DMS79 (cell line): ENCODE results near the gene DMD.
"Not testable (repeated sequence)": the region's sequence is repeated elsewhere in the genome, so short reads cannot be mapped to it uniquely, and the experiment has no call there.

Source experiments
- DNase-seq: peaks from one replicate; lab custom pipeline; 2025; lab: John Stamatoyannopoulos, UW

Gene DMD

DNA sequence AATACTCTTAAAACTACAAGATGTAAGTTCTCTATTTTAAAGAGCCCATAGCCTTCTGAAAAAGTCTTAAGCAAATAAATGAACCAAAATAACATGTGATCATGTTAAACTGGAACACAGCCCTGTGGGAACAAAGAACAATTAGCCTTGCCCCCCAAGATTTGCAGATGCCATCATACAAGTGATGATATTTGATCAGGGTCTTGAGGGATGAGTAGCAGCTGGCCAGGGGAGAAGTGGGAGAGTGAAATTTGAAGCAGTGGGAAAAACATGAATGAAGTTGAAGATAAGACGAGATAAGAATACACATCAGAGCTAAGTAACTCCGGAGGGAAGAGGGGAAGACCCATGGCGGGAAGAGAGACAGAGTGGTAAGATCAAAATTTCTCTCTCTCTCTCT is 1689.4 kb downstream of the DMD start:
- no peak for DNase-seq

DNA sequence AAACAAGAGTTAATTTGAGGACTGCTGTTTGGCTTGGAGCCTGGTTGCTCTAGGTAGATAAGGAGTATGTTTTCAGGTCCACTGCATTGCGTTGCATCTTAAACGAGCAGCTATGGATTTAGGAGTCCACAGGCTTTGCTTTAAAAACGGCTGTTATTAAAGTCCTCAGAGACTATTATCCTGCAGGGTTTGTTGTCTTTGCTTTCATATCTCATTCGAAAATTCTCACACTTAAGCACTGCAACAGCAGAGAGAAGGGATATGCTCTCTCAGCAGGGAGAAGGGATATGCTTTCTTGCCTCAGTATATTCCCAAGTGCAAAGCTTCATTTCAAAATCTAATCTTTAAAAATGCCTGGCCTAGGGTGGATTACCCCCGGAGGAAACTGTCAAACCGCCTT is 1694.8 kb downstream of the DMD start:
- DNase-seq = no peak

DNA sequence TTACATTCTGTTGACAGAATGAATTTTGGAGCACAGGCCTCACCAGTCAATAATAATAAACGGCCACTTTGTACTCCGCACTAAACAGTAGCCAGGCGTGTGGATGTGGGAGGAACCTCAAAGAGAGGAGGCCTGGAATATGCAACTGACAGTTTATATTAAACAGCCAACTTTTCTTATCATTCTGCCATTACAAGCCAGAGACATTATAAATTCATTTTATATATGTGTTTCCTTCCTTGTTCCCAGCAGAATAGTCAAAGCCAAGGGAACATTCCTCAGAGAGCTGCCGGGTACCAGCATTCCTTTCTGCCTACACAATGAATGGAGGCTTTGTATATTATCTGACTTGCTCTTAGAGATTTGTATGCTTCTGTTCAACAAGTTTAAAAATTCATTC is 1703.0 kb downstream of the DMD start:
- DNase-seq = no peak

DNA sequence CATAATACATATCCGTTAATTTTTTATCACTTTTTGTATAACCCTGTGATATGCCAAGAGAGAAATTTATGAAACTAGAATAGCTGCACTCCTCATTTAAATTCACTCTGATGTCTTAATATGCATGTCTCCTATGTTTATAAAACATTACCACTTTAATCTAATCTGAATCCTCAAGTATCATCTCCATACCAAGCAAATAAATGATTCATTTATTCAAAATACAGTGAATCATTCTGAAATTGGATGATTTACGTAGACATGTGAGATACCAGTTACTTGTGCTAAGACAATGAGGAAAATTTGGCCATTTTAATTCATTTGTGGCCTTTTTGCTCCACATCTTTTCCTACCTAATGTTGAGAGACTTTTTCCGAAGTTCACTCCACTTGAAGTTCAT is 1704.4 kb downstream of the DMD start:
- no peak for DNase-seq

DNA sequence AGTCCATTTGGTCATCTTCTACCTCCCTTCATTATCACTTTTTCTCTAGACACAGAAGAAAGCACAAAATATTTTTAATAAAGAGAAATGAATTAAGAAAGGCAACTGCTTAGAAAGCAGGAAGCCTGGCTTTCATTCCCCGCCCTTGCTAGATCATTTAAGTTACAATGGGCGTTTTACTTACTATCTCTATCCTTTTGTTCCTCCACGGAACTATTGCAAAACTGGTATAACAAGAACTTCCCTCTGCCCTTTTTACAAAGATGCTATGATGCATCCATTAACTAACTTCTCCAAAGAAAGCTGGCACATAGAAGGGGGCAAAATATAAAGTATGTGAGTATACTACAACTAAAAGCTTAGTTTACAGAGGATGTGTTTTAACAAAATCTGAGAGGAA is 1705.0 kb downstream of the DMD start:
- DNase-seq = no peak

DNA sequence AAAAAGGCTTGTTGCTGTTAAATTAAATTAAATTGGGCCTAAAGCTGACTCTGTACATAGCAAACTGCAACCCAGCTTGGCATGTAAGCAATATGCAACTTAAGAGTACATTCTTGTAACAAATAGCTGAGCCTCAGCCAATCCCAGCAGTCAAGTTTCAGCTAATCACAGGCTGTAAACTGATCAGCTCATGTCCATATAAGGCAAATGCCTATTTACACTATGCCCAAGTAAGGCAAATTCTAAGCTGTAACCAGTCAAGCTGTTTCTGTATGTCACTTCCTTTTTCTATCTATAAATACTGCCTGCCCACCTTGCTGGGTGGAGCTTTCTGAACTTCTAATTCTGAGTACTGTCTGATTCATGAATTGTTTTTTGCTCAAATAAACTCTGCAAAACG is 1710.4 kb downstream of the DMD start:
- DNase-seq = no peak

DNA sequence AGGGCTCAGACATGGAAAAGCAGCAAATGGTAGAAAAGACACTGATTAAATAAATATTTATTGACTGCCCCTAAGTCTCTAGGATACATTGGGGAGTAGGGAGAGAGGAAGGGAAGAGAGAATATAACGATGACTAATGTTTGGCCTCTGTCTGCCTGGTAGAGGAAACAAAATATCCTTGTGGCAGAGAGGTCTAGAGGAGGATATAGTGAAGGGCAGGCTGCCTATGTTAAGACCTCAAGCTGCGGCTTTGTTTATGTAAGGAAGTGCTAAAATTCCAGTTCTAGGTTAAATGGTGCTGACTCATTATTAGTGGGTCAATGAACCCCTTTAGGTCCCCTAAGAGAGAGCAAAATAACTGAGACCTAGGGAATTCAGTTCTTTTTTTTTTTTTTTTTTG is 1712.2 kb downstream of the DMD start:
- DNase-seq = no peak

DNA sequence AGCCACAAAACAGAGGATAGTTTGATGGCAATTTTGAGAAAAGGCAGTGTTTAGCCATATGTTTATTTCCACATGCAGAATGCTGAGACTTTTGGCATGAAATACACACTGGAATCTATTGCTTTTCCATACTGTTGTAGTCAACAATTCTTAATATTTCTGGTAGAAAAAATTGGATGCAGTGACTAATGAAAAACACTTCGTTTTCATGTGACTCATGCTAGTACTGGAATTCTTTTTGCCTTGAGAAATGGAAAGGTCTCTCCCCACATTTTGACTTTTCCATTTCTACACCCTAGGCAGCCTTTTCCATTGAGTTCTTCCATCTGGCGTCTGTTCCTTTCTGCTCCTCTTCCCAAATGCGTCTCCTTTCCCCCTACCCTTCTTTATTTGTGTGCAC is 1714.3 kb downstream of the DMD start:
- no peak for DNase-seq

DNA sequence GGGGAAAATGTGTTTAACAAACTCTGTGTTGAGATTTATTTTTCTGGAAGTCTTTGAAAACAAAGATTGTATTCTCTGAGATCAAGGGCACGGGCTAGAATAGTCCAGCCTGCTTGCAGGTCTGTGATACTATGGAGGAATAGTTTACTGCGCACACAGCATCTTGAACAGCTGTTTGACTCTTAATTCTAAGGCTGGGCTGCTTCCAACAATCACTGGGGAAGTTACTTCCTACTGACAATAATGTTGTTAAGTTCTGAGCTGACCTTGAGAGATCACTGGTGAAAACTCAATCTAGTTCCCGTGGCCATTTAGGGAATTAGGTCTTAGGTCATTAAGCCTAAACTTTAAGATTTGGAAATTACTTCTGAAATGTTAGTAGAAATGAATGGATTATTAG is 1723.4 kb downstream of the DMD start:
- no peak for DNase-seq

DNA sequence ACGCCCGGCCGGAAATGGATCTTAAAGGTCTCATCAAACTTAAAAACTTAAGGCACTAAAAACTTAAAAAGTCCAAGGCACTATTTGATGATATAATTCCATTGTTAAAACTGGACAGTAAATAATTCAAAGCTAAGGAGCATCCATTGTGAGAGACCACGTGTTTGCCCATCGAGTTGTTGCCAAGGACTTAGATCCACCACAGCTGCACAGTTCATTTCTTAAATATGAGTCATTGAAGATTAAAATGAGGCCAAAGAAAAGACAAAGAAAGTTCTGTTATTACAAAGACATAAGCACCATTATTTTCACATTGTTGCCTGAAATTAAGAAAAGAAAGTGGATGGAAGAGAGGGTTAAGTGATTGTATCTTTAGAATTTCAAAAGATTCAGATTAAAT is 1728.0 kb downstream of the DMD start:
- DNase-seq = no peak

DNA sequence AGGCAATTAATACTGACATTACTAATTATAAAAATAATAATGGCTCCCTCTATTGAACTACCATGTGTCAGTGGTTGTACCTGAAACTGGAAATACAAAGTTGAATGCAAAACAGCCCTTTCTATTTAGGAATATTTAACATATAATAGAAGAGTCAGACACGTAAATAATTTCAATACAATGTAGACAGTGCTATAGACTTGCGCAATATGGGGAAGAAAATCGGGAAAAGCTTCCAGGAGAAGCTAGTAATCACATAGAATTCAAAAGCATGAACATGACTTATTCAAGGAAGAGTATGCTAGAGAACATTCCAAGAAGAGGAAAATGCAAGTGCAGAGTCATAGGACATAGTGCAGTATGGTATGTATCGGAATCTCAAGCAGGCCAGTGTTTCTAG is 1730.7 kb downstream of the DMD start:
- DNase-seq = no peak

DNA sequence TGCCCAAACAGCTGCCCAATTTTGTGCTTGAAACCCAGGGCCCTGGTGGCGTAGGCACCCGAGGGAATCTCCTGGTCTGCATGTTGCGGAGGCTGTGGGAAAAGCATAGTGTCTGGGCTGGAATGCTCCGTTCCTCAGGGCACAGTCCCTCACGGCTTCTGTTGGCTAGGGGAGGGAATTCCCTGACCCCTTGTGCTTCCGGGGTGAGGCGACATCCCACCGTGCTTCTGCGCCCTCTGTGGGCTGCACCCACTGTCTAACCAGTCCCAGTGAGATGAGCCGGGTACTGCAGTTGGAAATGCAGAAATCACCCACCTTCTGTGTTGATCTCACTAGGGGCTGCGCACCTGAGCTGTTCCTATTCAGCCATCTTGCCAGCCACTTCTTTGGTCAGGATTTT is 1740.1 kb downstream of the DMD start:
- no peak for DNase-seq

DNA sequence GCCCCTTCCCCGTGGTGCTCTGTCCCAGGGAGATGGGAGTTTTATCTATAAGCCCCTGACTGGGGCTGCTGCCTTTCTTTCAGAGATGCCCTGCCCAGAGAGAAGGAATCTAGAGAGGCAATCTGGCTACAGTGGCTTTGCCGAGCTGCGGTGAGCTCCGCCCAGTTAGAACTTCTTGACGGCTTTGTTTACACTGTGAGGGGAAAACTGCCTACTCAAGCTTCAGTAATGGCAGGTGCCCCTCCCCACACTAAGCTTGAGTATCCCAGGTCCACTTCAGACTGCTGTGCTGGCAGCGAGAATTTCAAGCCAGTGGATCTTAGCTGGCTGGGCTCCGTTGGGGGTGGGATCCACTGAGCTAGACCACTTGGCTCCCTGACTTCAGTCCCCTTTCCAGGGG is 1740.6 kb downstream of the DMD start:
- DNase-seq = not testable (repeated sequence)

DNA sequence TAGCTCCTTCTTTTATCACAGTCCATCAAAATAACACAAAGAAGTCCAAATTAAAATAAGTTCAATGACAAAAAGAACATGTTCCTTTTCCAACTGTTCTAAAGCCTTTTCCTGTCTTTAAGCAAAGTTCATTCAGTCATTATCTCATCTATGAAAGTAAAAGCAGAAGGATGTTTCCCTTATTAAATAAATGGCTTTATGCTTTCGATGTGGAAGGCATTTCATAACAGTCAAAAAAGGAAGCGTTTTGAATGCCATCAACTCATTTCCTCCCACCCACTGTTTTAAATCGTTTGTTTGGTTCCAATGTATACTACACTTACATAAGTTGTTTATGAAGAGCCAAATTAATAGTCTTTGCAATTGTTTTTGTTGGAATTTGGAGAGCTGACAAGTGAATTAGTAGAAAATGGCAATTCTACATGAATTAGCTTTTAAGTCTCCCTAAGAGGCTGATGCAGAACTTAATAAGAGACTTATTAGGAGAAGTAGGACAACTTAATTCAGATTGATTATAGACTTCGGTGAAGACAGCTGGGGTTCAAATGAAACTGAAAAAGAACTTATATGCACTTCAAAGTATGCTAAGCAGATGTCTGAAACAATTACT is 1746.9 kb downstream of the DMD start:
- DNase-seq = no peak

DNA sequence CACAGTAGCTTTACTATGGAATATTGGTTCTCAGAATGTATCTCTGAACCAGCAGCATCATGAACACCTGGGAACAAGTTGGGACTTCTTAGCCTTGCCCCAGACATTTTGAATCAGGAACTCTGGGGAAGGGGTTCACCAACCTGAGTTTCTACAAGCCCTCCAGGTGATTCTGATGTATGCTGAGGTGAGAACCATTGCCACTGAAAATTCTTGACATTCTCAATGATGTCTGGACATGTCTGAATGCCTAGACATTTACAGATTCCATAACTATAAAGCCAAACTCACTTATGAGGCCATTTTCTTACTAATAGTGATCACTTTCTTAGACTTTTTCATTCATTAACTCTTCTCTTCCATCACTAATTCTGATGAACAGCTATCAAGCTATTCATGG is 1750.1 kb downstream of the DMD start:
- DNase-seq = no peak

DNA sequence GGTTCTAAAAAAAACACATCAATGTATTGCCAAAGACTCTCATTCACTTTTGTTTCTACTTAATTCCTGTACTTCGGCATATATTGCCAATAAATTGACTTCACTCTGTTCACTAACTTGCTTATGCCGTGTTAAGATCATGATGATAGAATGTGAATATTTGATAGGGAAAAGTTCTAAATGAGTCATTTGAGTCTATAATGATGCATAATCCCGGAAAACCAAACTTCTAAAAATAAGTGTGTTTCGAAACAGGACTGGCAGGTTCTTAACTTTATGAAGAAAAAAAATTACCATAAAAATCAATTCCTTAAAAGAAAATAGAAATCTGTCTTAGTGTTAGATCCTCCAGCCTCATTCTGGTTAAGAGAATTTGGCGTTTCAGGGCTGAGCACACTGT is 1752.0 kb downstream of the DMD start:
- DNase-seq = no peak

DNA sequence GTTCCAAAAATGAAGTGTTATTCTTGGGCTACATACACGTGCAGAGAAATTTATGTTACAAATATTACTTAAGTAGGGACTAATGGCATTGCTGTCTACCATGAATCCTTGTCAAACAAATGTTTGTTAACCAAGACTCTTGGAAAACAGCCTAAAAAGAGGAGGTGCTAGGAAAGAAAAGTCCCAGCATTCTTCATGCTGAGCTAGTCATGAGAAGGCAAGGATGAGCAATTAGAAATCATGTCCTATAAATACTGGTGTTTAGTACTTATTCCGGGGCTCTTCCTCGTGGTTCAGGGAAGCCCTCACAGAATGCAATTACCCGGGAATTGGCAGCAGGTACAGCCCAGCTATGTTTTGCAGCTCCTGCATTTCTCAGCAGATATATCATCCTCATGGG is 1761.4 kb downstream of the DMD start:
- no peak for DNase-seq

DNA sequence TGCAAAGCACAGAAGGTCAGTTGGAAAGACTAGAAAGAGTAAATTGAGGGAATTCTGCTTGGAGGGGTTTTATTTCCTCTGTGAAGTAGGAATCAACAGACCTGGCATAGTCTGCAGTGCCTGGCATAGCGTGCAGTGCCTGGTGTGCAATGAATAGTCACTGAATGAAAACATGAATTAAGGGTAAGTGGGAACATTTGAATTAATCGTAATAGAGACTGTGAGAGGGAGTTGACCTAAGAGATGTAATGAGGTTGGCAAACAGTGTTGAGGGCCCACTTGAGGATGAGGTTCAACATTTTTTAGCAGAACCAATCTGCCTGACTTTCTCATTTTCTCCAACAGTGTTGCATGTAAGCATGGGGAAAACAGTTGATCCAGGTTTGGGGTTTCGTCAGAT is 1762.3 kb downstream of the DMD start:
- DNase-seq = no peak

DNA sequence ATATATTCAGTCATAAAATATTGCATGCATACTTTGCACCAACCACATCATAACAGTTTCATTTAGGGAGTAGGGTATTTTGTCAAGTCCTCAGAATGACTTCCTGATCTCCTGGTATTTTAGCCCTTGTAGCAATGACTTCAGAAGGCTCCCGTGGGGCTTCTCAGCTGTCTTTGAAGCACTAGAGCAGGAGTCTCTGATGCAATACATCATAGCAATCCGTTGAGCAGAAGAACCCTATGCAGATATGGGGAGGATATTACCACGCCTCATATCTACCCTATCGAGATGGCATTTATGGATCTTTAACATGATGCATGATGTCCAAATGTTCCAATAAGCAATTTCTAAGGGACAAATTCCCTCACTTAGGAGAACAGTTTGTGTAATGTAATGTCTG is 1765.8 kb downstream of the DMD start:
- no peak for DNase-seq

DNA sequence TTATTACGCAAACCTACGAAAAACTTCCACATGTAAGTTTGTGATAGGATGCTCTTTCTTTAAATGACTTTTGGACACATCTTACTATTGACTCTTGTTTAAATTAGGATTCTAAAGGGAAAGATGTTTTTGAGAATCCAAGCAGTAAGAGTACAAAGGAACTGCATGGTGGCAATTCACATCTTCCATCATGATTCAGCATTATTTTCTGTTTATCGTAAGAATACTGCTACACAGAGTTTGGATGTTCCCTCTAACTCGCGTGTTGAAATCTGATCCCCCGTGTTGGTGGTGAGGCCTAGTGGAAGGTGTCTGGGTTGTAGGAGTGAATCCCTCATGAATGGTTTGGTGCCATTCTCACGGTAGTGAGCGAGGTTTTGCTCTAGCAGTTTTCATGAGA is 1767.7 kb downstream of the DMD start:
- DNase-seq = no peak

DNA sequence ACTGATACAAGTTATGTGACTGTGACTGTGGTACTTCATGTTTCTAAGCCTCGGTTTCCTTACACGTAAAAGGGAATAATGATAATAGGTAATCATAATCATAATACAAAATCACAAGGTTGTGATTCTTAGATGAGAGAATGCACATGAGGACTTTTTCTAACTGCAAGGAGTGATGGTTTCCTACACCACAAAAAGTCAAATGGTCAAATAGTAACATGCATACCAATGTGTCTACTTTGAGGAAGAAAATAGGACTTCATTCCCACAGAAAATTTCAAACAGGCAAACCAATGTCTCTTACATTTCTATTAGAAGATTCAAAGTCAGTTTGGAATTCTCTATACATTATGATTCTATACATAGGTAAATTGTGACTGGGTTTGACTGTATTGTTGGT is 1770.8 kb downstream of the DMD start:
- DNase-seq = no peak

DNA sequence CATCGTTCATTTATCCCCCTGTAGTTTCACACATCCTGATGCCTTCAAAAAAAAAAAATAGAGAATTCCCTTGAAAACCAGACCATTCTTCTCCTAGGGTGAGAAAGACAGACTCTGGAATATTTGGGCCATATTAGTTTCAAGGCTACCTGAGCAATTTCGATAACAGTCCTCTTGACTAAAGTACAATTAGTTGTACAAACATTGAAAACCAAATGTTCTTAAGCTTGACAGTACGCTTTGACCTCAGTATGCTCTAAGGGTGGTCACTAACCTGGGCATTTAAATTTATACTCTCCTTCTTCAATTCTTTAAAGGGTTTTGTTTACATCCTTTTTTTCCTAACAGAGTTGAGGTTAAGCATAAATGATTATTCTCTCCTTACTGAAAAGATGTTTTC is 1774.9 kb downstream of the DMD start:
- no peak for DNase-seq

DNA sequence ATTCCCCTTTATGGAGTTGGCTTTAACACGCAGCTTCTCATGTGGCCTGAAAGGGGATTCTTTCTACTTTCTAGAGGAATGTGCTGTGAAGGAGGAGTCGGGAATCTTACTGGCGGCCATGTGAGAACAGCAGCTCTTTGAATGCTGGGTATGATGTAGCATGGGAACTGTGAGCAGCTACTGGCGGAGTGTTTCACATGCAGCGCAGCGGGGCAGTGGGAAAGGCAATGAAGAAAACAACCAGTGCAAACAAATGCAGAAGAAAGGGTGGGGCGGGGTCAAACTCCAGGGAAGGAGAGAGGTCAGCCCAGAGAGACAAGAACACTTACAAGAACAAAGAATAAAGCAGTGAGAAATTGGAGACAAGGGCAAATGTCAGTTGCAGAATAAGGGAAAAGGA is 1775.8 kb downstream of the DMD start:
- no peak for DNase-seq

DNA sequence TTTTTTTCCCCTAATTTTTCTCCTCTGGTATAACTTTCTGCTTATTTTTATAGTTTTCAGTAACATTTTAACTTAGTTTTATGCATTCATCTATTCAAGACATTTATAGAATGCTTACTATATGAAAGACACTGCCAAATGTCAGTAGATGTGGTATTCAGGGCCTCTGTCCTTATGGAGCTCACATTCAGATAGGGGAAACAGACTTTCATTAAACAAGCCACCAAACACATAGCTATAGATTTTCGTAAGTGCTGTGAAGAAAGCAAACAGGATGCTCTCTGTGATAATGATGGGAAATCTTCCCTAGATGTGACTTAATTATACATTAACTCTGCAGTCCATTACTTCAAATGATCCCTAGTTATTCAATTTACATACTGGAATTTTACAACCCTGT is 1777.5 kb downstream of the DMD start:
- DNase-seq = no peak

DNA sequence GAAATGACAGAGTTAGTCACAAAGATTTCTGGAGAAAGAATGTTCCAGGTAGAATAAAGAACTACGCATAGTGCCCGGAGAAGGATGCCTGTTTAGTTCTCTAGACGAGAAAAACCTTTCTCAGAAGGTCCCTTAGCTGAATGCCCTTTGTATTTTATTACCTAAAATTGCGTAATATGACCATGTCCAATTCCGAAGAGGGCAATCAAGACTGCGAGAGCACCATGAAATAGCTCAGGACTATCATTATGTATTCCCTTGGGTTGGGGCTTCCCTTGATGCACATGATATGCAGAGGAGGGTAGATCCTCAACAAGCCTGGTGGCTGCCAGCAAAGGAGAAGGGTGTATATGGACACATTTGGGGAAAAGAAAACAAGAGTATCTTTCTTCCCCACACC is 1781.4 kb downstream of the DMD start:
- no peak for DNase-seq
